Measurements from ENCODE around the gene STRBP. TPM values are rescaled to one million over a fixed set of nuclear protein-coding genes. Genes with fewer than 3 reads are reported as not detected.

STRBP gene
- total RNA-seq, 1 experiment from 2014 or later, result 96.3 TPM

DNA sequence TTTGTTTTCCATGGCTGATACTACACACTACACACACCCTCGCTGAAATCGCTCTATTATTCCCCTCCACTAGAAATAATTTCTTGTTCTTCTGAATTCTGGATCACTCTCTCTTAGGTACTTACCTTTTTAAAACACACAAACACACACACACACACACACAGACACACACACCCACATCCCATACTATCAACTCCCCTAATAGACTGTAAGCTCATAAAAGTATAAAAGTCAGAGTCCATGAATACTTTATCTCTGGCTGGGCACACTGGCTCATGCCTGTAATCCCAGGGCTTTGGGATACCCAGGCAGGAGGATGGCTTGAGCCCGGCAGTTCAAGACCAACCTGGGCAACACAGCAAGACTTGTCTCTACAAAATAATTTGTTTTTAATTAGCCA is 11.1 kb downstream of the STRBP start:
- Mint-ChIP-seq H3K36me3 (peaks cover 3% of the 10 kb centered on the region), H3K9me3 (peaks cover 18% of the 10 kb centered on the region), H3K4me3 (no peak overlapping the region), H3K4me1 (peaks cover 17% of the 10 kb centered on the region), H3K27me3 (ENCODE audit: low read depth) (no peaks in the 10 kb centered on the region), H3K27ac (peak overlapping the region; percentile 6; the same call in 1 of the 2 replicates)
- TF ChIP-seq, protein P1, sequence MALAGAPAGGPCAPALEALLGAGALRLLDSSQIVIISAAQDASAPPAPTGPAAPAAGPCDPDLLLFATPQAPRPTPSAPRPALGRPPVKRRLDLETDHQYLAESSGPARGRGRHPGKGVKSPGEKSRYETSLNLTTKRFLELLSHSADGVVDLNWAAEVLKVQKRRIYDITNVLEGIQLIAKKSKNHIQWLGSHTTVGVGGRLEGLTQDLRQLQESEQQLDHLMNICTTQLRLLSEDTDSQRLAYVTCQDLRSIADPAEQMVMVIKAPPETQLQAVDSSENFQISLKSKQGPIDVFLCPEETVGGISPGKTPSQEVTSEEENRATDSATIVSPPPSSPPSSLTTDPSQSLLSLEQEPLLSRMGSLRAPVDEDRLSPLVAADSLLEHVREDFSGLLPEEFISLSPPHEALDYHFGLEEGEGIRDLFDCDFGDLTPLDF (CRISPR knock-in tag; IDR thresholded peaks at IDR 0.05), result no peak
- no peak for TF ChIP-seq IRF2 (CRISPR knock-in tag; IDR thresholded peaks at IDR 0.05; ENCODE audit: borderline replicate concordance, low read depth)
- TF ChIP-seq, protein P2, sequence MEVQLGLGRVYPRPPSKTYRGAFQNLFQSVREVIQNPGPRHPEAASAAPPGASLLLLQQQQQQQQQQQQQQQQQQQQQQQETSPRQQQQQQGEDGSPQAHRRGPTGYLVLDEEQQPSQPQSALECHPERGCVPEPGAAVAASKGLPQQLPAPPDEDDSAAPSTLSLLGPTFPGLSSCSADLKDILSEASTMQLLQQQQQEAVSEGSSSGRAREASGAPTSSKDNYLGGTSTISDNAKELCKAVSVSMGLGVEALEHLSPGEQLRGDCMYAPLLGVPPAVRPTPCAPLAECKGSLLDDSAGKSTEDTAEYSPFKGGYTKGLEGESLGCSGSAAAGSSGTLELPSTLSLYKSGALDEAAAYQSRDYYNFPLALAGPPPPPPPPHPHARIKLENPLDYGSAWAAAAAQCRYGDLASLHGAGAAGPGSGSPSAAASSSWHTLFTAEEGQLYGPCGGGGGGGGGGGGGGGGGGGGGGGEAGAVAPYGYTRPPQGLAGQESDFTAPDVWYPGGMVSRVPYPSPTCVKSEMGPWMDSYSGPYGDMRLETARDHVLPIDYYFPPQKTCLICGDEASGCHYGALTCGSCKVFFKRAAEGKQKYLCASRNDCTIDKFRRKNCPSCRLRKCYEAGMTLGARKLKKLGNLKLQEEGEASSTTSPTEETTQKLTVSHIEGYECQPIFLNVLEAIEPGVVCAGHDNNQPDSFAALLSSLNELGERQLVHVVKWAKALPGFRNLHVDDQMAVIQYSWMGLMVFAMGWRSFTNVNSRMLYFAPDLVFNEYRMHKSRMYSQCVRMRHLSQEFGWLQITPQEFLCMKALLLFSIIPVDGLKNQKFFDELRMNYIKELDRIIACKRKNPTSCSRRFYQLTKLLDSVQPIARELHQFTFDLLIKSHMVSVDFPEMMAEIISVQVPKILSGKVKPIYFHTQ (CRISPR knock-in tag; IDR thresholded peaks at IDR 0.05), result no peak
- TF ChIP-seq ZNF416 (CRISPR knock-in tag; IDR thresholded peaks at IDR 0.05), result no peak
- ATAC-seq, result no peak
- DNase-seq (ENCODE audit: low spot score), result no peak
- ChIA-PET CTCF (no interaction called here), POLR2A (no interaction called here)

DNA sequence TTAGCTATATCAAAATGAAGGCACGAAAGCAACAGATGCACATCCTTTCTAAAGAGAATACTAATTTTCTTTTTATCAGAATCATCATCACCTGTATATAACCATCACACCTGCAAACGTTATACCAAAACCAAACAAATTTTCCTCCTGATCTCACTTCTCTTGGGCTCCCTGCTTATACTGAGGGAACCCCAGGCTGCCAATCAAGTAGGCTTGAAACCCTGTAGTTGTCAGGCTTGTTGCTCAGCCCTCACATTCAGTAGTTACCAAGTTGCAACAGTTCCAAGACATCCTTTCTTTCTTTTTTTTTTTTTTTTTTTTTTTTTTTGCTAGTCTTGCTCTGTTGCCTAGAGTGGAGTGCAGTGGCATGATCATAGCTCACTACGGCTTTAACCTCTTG is 12.7 kb downstream of the STRBP start:
- POLR2A ChIA-PET, result no interaction called here
- no peak for DNase-seq (ENCODE audit: low spot score)
- ATAC-seq, result no peak
- TF ChIP-seq ZNF423 (CRISPR knock-in tag; IDR thresholded peaks at IDR 0.05) (no peak), NR2C2 (CRISPR knock-in tag; IDR thresholded peaks at IDR 0.05) (no peak), ATF1 (CRISPR knock-in tag; IDR thresholded peaks at IDR 0.05) (no peak)
- no peaks in the 10 kb centered on the region for H3K27me3 Mint-ChIP-seq (ENCODE audit: low read depth)
- peaks cover 10% of the 10 kb centered on the region for H3K4me1 Mint-ChIP-seq
- no peak overlapping the region for H3K4me3 Mint-ChIP-seq
- H3K36me3 Mint-ChIP-seq, result peaks cover 3% of the 10 kb centered on the region
- H3K27ac Mint-ChIP-seq, result no peak overlapping the region
- CTCF ChIA-PET, result no interaction called here
- peaks cover 18% of the 10 kb centered on the region for H3K9me3 Mint-ChIP-seq

DNA sequence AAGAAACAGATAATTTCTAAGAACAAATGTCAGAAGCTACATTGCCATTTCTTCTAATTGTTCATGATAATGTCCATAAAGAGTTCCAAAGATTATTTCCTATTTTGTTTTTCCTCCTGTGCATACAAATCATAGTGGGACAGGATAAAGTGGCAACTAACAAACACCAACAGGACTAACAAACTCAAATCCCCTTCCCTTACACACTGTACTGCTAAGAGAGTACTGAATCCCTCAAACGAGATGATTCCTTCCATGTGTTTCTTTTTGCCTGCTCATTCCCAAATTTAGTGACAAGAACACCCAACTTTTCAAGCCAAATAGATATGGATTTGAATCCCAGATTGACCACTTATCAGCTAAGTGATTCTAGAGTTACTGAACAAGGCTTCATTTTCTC is 15.2 kb downstream of the STRBP start:
- no peak for DNase-seq (ENCODE audit: low spot score)
- H3K27me3 Mint-ChIP-seq (ENCODE audit: low read depth), result no peaks in the 10 kb centered on the region
- ATAC-seq, result no peak
- TF ChIP-seq, protein P1 (CRISPR knock-in tag; IDR thresholded peaks at IDR 0.05), result no peak
- TF ChIP-seq, protein P3, sequence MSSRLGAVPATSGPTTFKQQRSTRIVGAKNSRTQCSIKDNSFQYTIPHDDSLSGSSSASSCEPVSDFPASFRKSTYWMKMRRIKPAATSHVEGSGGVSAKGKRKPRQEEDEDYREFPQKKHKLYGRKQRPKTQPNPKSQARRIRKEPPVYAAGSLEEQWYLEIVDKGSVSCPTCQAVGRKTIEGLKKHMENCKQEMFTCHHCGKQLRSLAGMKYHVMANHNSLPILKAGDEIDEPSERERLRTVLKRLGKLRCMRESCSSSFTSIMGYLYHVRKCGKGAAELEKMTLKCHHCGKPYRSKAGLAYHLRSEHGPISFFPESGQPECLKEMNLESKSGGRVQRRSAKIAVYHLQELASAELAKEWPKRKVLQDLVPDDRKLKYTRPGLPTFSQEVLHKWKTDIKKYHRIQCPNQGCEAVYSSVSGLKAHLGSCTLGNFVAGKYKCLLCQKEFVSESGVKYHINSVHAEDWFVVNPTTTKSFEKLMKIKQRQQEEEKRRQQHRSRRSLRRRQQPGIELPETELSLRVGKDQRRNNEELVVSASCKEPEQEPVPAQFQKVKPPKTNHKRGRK (CRISPR knock-in tag; IDR thresholded peaks at IDR 0.05; ENCODE audit: borderline replicate concordance), result no peak
- CTCF ChIA-PET, result no interaction called here
- POLR2A ChIA-PET, result no interaction called here
- H3K9me3 Mint-ChIP-seq, result peaks cover 18% of the 10 kb centered on the region
- no peak overlapping the region for H3K27ac Mint-ChIP-seq
- H3K36me3 Mint-ChIP-seq, result peaks cover 3% of the 10 kb centered on the region
- H3K4me3 Mint-ChIP-seq, result no peak overlapping the region
- H3K4me1 Mint-ChIP-seq, result peaks cover 10% of the 10 kb centered on the region

DNA sequence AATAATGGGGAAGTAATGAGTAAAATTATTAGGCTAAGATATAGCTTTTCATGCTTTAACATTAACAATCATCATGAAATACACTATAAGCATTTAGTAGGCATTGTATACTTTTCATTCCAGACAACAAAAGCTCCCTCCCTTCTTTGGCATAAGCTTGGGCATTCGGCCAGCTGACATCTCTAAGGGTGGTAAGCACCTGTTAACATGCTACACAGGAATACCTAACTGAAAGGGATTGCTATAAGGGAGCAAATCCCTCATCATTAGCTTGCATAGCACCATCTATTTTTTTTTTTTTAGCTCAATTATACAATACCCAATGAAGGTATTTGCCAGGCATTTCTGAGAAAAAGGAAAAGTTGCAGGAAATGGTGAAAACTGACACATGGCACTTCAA is 16.6 kb downstream of the STRBP start:
- no peaks in the 10 kb centered on the region for H3K27me3 Mint-ChIP-seq (ENCODE audit: low read depth)
- H3K9me3 Mint-ChIP-seq, result peaks cover 18% of the 10 kb centered on the region
- no peak overlapping the region for H3K27ac Mint-ChIP-seq
- H3K36me3 Mint-ChIP-seq, result peaks cover 3% of the 10 kb centered on the region
- POLR2A ChIA-PET, result interaction anchor here (0.6 to 0.9 kb wide), 2 partner anchors 65 to 72 kb away, joined by 3 read pairs; no protein-coding TSS in a partner anchor
- CTCF ChIA-PET, result interaction anchor here (0.7 to 2.0 kb wide), 2 partner anchors 27 to 69 kb away, joined by 3 to 5 read pairs; no protein-coding TSS in a partner anchor
- H3K4me3 Mint-ChIP-seq, result no peak overlapping the region
- peaks cover 17% of the 10 kb centered on the region for H3K4me1 Mint-ChIP-seq
- no peak for ATAC-seq
- DNase-seq (ENCODE audit: low spot score), result no peak
- TF ChIP-seq CBFB (CRISPR knock-in tag; IDR thresholded peaks at IDR 0.05; ENCODE audit: low read depth) (no peak), NR1H2 (CRISPR knock-in tag; IDR thresholded peaks at IDR 0.05) (no peak), ZNF219 (CRISPR knock-in tag; IDR thresholded peaks at IDR 0.05; ENCODE audit: borderline replicate concordance) (no peak), CREM (CRISPR knock-in tag; IDR thresholded peaks at IDR 0.05) (no peak)
- TF ChIP-seq, protein P2 (CRISPR knock-in tag; IDR thresholded peaks at IDR 0.05), result no peak
- TF ChIP-seq, protein P4, sequence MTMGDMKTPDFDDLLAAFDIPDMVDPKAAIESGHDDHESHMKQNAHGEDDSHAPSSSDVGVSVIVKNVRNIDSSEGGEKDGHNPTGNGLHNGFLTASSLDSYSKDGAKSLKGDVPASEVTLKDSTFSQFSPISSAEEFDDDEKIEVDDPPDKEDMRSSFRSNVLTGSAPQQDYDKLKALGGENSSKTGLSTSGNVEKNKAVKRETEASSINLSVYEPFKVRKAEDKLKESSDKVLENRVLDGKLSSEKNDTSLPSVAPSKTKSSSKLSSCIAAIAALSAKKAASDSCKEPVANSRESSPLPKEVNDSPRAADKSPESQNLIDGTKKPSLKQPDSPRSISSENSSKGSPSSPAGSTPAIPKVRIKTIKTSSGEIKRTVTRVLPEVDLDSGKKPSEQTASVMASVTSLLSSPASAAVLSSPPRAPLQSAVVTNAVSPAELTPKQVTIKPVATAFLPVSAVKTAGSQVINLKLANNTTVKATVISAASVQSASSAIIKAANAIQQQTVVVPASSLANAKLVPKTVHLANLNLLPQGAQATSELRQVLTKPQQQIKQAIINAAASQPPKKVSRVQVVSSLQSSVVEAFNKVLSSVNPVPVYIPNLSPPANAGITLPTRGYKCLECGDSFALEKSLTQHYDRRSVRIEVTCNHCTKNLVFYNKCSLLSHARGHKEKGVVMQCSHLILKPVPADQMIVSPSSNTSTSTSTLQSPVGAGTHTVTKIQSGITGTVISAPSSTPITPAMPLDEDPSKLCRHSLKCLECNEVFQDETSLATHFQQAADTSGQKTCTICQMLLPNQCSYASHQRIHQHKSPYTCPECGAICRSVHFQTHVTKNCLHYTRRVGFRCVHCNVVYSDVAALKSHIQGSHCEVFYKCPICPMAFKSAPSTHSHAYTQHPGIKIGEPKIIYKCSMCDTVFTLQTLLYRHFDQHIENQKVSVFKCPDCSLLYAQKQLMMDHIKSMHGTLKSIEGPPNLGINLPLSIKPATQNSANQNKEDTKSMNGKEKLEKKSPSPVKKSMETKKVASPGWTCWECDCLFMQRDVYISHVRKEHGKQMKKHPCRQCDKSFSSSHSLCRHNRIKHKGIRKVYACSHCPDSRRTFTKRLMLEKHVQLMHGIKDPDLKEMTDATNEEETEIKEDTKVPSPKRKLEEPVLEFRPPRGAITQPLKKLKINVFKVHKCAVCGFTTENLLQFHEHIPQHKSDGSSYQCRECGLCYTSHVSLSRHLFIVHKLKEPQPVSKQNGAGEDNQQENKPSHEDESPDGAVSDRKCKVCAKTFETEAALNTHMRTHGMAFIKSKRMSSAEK (CRISPR knock-in tag; IDR thresholded peaks at IDR 0.05; ENCODE audit: borderline replicate concordance), result no peak
